Left cardiac atrium (tissue), 4 donors: Measurements from ENCODE around the gene BNIP5. TPM values are rescaled to one million over a fixed set of nuclear protein-coding genes. Genes with fewer than 3 reads are reported as not detected.

ENCODE experiments used
- ATAC-seq, 2 donors: fragments of 200-7000 bp; cut with Tn5 transposase; one replicate each; pipeline ENCODE4 v1.9.1; 2020; ENCODE audit warnings: mild to moderate bottlenecking in 2 of 2, moderate library complexity in 2 of 2
- DNase-seq: peaks from one replicate; pipeline ENCODE4 v3.0.0-alpha.2; 2020
- intact Hi-C, 2 donors: fragments of 100-400 bp; cut with DNase I; formaldehyde crosslinking; loops; one replicate each; pipeline versions ENCODE4 v1.14.1 to v1.15.1; 2022 to 2023
- total RNA-seq, 2 donors: library from RNA; stranded (reverse); fragmentation: NEBNext Ultra II Directional; extraction: Animal tissue kit (Norgen Biotek cat#: 25700); gene quantifications; one replicate each; pipeline ENCODE4 v1.2.1, GENCODE V29; 2021
- donor health status: DM: no; HTN: yes; CAD: no.
- donor health status: DM: no; HTN: yes; CAD: no; lungs with severe emphysema.
- donor health status: DM: yes; HTN: yes; CAD: no.
- donor health status: Dilated cardiomyopathy.

BNIP5 gene
- total RNA-seq, 2 donors from 2014 or later = not detected

GRCh38 chr6:36283608-36284007, 53.1 kb downstream of the BNIP5 start:
- DNase-seq (no peak), ATAC-seq (no peak)
- intact Hi-C loops = no loop called here

DNA sequence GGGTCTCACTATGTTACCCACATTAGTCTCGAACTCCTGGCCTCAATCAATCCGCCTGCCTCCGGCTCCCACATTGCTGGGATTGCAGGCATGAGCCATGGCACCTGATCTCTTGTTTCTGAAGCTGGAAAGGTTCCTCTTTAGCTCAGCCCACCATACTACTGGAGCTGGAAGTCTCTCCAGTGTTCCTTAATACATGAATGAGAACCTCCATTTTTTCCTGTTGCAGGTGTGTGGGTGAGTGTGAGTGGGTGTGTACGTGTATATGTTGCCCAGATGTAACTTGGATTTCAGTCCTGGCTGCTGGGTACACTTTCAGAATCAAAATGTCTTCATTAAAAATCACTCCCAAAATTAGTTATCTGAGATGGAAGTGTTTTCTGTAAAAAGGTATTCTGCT, 55.7 kb downstream of the BNIP5 start:
- DNase-seq (no peak), ATAC-seq (no peak)
- intact Hi-C loops = no loop called here

GRCh38 chr6:36280467-36280866, 56.2 kb downstream of the BNIP5 start:
- intact Hi-C loops = no loop called here
- no peak for ATAC-seq
- no peak for DNase-seq

- DNase-seq = no peak
- ATAC-seq = no peak
- intact Hi-C loops = no loop called here
Observed at GRCh38 chr6:36277946-36278470, 58.7 kb downstream of the BNIP5 start.

DNA sequence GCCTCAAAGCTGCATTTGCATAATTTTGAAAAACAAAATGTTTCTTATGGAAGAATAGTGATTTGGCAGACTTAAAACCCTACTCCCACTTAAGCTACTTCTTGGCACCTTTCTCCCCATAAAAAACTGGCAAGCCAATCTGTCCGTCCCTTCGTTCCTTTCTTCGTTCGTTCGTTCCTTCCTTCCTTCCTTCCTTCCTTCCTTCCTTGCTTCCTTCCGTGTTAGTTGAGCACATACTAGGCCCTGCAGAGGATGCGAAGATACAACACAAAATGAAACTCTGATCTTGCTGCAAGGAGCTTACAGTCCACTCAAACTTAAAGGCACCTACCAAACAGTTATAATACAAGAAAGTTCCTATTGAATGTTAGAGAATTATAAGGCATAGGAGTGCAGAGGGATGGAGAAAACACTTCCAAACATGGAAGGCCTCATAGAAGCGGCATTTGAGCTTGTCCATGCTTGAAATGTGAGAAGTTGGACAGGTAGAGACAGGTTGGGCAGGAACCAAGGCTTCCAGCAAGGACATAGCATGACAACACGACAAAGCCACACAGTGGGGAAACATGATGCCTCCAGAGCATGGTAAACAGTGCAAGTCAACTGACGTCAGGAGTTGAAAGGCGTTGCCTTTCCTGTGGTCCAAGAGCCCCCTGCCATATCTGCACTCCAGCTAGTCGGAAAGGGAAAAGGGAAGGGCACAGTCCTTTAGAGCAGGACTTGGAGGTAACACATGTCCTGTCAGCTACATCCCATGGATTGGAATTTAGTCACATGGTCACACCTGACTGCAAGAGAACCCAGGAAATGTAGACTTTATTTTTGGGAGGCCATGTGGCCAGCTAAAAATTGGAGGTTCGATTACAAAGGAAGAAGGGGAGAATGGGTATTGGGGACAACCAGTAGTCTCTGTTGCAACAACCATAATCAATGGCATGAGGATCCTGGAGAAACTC, 59.8 kb downstream of the BNIP5 start:
- no peak for DNase-seq
- intact Hi-C loops = no loop called here
- ATAC-seq = no peak

DNA sequence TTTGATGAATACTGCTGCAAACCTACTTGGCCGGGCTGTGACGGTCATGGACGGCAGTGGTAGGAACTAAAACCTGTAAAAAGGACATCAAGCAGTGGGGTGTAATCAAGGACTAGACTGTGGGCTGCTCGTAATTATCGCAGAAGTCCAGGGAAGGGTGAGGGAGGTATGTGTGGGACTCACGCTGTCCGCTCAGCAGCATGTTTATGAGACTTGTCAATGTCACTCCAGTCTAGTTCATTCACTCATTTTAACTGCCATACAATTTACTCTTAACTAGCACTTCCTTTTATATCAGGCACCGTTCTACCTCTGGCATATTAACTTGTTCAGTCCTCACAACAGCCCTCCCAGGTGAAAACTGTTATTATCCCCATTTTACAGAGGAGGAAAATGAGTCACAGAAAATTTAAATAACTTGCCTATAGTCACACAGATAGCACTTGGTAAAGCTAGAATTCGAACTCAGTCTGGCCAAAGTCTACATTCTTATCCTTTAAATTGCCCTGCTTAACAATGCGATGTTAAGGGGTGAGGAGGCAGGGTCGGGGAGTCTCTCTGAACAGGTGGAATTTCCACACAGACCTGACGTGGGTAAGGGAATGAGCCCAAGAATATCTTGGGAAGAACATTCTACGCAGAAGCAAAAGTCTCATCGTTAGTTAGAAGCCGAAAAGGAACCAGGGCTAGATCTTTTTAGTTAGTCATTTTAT, 62.7 kb downstream of the BNIP5 start:
- intact Hi-C loops = no loop called here
- DNase-seq (no peak), ATAC-seq (no peak)

DNA sequence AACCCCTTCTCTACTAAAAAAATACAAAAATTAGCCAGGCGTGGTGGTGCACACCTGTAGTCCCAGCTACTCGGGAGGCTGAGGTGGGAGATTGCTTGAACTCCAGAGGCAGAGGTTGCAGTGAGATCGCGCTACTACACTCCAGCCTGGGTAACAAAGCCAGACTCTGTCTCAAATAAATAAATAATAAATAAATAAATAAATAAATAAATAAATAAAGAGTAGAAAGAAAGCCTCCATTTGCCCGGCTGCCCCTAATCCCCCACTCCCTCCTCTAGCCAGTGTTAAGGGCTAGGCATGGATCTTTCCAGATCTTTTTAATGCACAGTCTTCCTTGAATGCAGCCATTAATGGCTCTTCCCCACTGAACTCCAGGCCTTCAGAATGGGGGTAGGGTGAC, 63.6 kb downstream of the BNIP5 start:
- intact Hi-C loops = no loop called here
- DNase-seq = no peak

GRCh38 chr6:36272234-36272633, 64.5 kb downstream of the BNIP5 start:
- intact Hi-C loops = no loop called here
- ATAC-seq (no peak), DNase-seq (no peak)

More for the DNA sequence above, 63.6 kb downstream of the BNIP5 start:
- ATAC-seq = no peak

DNA sequence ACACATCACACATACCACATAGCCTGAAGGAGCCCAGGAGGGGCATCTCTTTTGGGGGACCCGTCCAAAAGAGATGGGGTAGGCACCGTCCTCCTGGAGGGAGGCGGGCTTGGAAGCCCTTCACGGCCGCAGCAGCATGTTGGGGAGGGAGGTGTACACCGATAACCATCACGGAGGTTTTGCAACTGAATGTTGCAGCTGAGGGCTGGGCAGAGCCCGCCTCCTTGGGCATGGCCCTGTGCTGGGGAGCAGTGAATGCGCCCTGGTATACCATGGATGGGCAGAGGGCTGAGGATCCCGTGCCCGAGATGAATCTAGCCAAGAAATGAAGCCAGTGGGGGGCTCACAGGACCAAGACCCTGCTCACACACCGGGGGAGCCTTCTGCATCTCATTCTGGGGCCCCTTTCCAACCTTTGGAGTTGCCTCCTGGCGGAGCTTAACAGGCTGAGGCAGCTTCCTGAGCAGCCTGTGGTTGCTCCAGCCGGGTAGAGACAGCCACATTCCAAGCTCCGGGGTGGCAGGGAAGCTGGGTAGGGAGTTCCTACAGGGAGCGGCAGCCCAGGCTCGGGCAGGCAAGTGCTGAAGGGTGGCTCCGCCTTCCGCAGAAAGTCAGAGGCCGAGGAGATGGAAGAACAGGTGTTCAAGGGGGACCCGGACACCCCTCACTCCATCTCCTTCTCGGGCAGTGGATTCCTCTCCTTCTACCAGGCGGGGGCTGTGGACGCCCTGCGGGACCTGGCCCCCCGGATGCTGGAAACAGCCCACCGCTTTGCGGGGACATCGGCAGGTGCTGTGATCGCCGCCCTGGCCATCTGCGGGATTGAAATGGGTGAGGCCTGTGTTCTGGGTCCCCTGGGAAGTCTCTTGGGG, 66.6 kb downstream of the BNIP5 start, which contains the start of gene PNPLA1:
Gene PNPLA1 (plus strand): TSS at position 227 of the 872 bp plus-strand sequence. CDS start 400 bp downstream, at position 627.
- intact Hi-C loops = no loop called here
- peak in 1 of 2 donors; percentile 50 for ATAC-seq
- DNase-seq = no peak

GRCh38 chr6:36268478-36269275, 68.0 kb downstream of the BNIP5 start:
- DNase-seq (no peak), ATAC-seq (peak; percentile 74 to 90)
- intact Hi-C loops = no loop called here

- no peak for DNase-seq
- intact Hi-C loops = no loop called here
Observed at GRCh38 chr6:36267731-36268477, 68.8 kb downstream of the BNIP5 start.

DNA sequence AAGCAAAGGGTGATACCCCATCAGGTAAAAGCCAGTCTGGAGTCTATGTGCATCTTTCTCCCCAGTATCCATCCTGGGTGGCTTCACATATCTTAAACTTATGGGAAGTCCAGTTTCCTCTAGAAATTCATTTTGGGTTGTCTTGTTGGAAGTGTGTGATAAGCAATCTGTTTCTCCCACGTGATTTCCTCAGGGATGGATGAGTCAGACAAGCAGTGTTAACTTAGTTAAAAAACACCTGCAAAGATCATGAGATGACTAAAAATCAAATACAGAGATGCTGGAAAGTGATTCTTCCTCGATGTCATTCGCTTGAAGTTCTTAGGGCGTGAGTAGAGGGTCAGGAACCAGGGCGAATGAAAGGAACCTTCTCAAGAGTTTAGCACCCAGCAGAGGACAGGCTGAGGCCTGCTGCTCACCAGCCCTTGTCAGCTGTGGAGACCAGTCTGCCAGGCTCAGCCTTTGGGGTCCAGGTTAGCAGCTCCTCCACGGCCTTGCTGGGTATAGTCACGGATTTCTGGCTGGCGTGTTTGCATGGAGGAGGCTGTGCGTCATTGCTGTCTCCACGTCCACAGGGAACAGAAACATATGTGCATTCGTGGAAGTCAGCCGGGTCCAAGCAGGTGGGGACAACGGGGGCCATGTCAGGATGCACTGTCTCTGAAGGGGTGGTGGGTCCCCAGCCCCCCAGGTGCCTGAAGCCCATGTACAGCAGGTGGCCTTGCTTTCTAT, 69.6 kb downstream of the BNIP5 start:
- ATAC-seq (no peak), DNase-seq (no peak)
- intact Hi-C loops = no loop called here

More at GRCh38 chr6:36267731-36268477, 68.8 kb downstream of the BNIP5 start:
- no peak for ATAC-seq

Other genes with a start within 250 kb of the BNIP5 start
- 1 to 10 TPM; 1.9 to 4.6 TPM for gene MAPK13, start 206.4 kb downstream of the BNIP5 start, total RNA-seq
- 10 to 100 TPM; 23.5 to 23.7 TPM for gene BRPF3, start 140.1 kb downstream of the BNIP5 start, total RNA-seq
- gene PNPLA1, start 66.8 kb downstream of the BNIP5 start, total RNA-seq = not detected
- under 1 TPM; 0.47 to 0.63 TPM for gene ETV7, start 50.8 kb upstream of the BNIP5 start, total RNA-seq
- gene PXT1, start 106.0 kb upstream of the BNIP5 start, total RNA-seq = under 1 TPM in 1 of 2 donors, not detected in 1; 0.26 TPM
- 10 to 100 TPM; 26.7 to 33.7 TPM for gene KCTD20, start 106.1 kb upstream of the BNIP5 start, total RNA-seq
- gene STK38, start 210.6 kb upstream of the BNIP5 start, total RNA-seq = 10 to 100 TPM; 20.8 to 27.4 TPM